GM18498 (cell line): Measurements from ENCODE around the gene TMEM242.
"Not testable (repeated sequence)": the region's sequence is repeated elsewhere in the genome, so short reads cannot be mapped to it uniquely, and the experiment has no call there.

Experiments used
- ATAC-seq: cut with Tn5 transposase; IDR thresholded peaks from one replicate; pipeline ENCODE4 v1.9.1; 2021; ENCODE audit warnings: mild to moderate bottlenecking, moderate library complexity; ENCODE audit not compliant: unreplicated experiment

TMEM242 gene

GRCh38 chr6:157323255-157323965, at the start of gene TMEM242:
TMEM242 (minus strand) TSS chr6:157323519; CDS start chr6:157323499, 20 bp downstream.
- peak; percentile 88 for ATAC-seq

GRCh38 chr6:157372501-157373280, 49.4 kb upstream of the TMEM242 start:
- no peak for ATAC-seq

GRCh38 chr6:157370755-157371154, 47.4 kb upstream of the TMEM242 start:
- ATAC-seq: no peak

GRCh38 chr6:157368359-157369049, 45.2 kb upstream of the TMEM242 start:
- no peak for ATAC-seq

- ATAC-seq: no peak
Measured at GRCh38 chr6:157366648-157367047, 43.3 kb upstream of the TMEM242 start.

GRCh38 chr6:157364705-157365104, 41.4 kb upstream of the TMEM242 start:
- ATAC-seq: no peak

GRCh38 chr6:157361886-157362285, 38.6 kb upstream of the TMEM242 start:
- ATAC-seq: no peak

GRCh38 chr6:157358287-157358686, 35.0 kb upstream of the TMEM242 start:
- no peak for ATAC-seq

- ATAC-seq: no peak
Measured at GRCh38 chr6:157346373-157346772, 23.1 kb upstream of the TMEM242 start.

- no peak for ATAC-seq
Measured at GRCh38 chr6:157343732-157344131, 20.4 kb upstream of the TMEM242 start.

- no peak for ATAC-seq
Measured at GRCh38 chr6:157339432-157339831, 16.1 kb upstream of the TMEM242 start.

- no peak for ATAC-seq
Measured at GRCh38 chr6:157337751-157338150, 14.4 kb upstream of the TMEM242 start.

- ATAC-seq: not testable (repeated sequence)
Measured at GRCh38 chr6:157337276-157337675, 14.0 kb upstream of the TMEM242 start.

- no peak for ATAC-seq
Measured at GRCh38 chr6:157335829-157336228, 12.5 kb upstream of the TMEM242 start.

GRCh38 chr6:157333956-157334355, 10.6 kb upstream of the TMEM242 start:
- no peak for ATAC-seq

GRCh38 chr6:157333537-157333936, 10.2 kb upstream of the TMEM242 start:
- no peak for ATAC-seq

- ATAC-seq: no peak
Measured at GRCh38 chr6:157332813-157333212, 9.5 kb upstream of the TMEM242 start.

- ATAC-seq: no peak
Measured at GRCh38 chr6:157330831-157331230, 7.5 kb upstream of the TMEM242 start.

- no peak for ATAC-seq
Measured at GRCh38 chr6:157329829-157330228, 6.5 kb upstream of the TMEM242 start.

- ATAC-seq: no peak
Measured at GRCh38 chr6:157328108-157328692, 4.9 kb upstream of the TMEM242 start.

GRCh38 chr6:157326979-157327378, 3.7 kb upstream of the TMEM242 start:
- no peak for ATAC-seq
